Endothelial cell (in vitro differentiated cells): Measurements from ENCODE around the gene ALOX5AP. TPM values are rescaled to one million over a fixed set of nuclear protein-coding genes. Genes with fewer than 3 reads are reported as not detected.

Source experiments
- DNase-seq: peaks from one replicate; pipeline ENCODE4 v3.0.0; 2021; ENCODE audit warnings: low spot score
- H3K27ac Mint-ChIP-seq: one replicate; pipeline ENCODE4 v1.8.0; 2021; ENCODE audit warnings: mixed read lengths, inconsistent platforms; ENCODE audit not compliant: unreplicated experiment
- H3K27me3 Mint-ChIP-seq: one replicate; pipeline ENCODE4 v1.8.0; 2021; ENCODE audit warnings: mild to moderate bottlenecking, moderate library complexity, mixed read lengths, inconsistent platforms; ENCODE audit not compliant: unreplicated experiment
- H3K36me3 Mint-ChIP-seq: one replicate; pipeline ENCODE4 v1.8.0; 2021; ENCODE audit warnings: mild to moderate bottlenecking, low read depth, mixed read lengths, inconsistent platforms; ENCODE audit not compliant: unreplicated experiment
- H3K4me1 Mint-ChIP-seq: one replicate; pipeline ENCODE4 v1.8.0; 2021; ENCODE audit warnings: mild to moderate bottlenecking, mixed read lengths, inconsistent platforms; ENCODE audit not compliant: unreplicated experiment
- H3K4me3 Mint-ChIP-seq: one replicate; pipeline ENCODE4 v1.8.0; 2021; ENCODE audit warnings: mild to moderate bottlenecking, mixed read lengths, inconsistent platforms; ENCODE audit not compliant: unreplicated experiment
- H3K9me3 Mint-ChIP-seq: one replicate; pipeline ENCODE4 v1.8.0; 2021; ENCODE audit warnings: mixed read lengths, inconsistent platforms; ENCODE audit not compliant: unreplicated experiment
- total RNA-seq: library from RNA; stranded (reverse); fragmentation: NEBNext Ultra II Directional; extraction: Animal tissue kit (Norgen Biotek cat#: 25700); gene quantifications from one replicate; pipeline ENCODE4 v1.2.1, GENCODE V29; 2021; ENCODE audit not compliant: unreplicated experiment
- TF ChIP-seq, protein P1 (sequence below): fragments of 200-600 bp; sonication (generic); IDR thresholded peaks from one replicate; pipeline ENCODE4 v1.5.0; 2021; ENCODE audit warnings: antibody characterized with exemption; ENCODE audit not compliant: unreplicated experiment

Gene ALOX5AP
- total RNA-seq, 1 donor from 2014 or later = 1.9 TPM

DNA sequence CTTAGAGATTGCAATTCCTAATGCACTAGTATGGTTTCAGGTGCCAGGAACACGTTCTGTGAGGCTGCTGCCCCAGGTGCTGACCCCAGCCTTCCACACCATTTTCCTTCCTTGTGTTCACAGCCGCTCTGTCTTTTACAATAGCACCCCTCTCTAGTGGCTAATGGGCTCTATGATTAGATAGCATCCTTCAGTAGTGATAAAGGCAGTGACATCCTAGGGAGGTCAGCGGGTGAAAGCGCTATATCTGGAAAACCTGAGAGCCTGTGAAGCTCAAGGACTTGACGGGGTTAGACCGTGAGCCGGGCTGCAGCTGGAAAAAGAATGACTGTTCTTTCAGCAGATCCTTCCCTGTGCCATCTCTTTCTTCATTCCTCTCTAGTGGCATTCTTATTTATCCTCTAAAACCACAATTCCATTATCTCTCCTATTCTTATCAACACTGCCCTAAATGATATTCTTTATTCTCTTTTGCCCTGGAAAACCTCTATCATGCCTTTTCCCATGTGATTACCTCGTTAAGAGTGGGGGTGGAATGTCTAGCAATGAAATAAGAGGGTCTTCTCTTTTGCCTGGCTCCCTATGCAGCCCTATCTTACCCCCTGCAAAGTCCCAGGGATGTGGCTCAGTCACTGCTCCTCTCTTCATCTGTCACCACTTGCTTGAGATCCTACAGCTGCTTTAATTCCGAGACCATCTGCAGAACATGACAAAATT, 21.8 kb downstream of the ALOX5AP start:
- H3K4me1 Mint-ChIP-seq = peaks cover 3% of the 10 kb centered on the region
- no peak overlapping the region for H3K27ac Mint-ChIP-seq
- H3K4me3 Mint-ChIP-seq = no peak overlapping the region
- H3K9me3 Mint-ChIP-seq = no peaks in the 10 kb centered on the region
- peaks cover 1% of the 10 kb centered on the region for H3K27me3 Mint-ChIP-seq
- TF ChIP-seq, protein P1, sequence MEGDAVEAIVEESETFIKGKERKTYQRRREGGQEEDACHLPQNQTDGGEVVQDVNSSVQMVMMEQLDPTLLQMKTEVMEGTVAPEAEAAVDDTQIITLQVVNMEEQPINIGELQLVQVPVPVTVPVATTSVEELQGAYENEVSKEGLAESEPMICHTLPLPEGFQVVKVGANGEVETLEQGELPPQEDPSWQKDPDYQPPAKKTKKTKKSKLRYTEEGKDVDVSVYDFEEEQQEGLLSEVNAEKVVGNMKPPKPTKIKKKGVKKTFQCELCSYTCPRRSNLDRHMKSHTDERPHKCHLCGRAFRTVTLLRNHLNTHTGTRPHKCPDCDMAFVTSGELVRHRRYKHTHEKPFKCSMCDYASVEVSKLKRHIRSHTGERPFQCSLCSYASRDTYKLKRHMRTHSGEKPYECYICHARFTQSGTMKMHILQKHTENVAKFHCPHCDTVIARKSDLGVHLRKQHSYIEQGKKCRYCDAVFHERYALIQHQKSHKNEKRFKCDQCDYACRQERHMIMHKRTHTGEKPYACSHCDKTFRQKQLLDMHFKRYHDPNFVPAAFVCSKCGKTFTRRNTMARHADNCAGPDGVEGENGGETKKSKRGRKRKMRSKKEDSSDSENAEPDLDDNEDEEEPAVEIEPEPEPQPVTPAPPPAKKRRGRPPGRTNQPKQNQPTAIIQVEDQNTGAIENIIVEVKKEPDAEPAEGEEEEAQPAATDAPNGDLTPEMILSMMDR = no peak
- no peak for DNase-seq
- no peaks in the 10 kb centered on the region for H3K36me3 Mint-ChIP-seq

DNA sequence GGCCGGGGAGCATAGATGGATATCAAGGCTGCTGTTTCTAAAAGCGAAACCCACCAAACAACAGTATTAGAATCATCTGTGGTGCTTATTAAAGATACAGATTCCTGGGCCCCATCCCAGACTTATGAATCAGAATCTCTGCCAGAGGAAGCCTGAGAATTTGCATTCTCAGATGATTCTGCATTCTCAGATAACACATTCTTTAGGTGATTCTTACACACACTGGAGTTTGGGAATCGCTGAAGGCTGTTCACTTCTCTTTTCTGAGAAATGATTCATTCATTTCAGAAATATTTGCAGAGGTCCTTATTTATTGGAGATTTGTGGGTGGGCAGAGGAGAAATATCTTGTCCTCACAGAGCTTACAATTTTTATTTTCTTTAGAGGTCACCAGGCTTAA, 24.4 kb downstream of the ALOX5AP start:
- H3K4me3 Mint-ChIP-seq = no peak overlapping the region
- TF ChIP-seq, protein P1 = no peak
- DNase-seq = no peak
- no peaks in the 10 kb centered on the region for H3K36me3 Mint-ChIP-seq
- no peak overlapping the region for H3K27ac Mint-ChIP-seq
- peaks cover 1% of the 10 kb centered on the region for H3K27me3 Mint-ChIP-seq
- no peaks in the 10 kb centered on the region for H3K9me3 Mint-ChIP-seq
- H3K4me1 Mint-ChIP-seq = no peaks in the 10 kb centered on the region

DNA sequence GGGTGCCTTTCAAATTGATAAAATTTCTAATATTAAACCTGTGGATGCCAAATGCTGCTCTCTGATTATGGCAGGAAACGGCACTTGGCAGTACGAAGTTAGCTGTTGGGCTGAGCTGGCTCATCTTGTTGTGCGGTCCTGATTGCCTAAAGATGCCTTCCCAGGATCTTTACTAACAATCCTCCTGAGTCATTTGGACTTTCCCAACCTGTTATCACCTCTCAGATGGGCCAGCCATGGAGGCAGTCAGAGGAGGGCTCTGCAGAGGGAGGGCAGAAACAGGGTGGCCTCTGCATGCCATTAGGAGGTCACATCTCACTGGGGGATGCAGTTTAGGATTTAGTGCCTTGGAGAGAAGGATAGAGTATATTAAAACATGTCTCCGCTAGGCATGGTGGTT, 27.3 kb downstream of the ALOX5AP start:
- Mint-ChIP-seq H3K27me3 (peaks cover 2% of the 10 kb centered on the region), H3K9me3 (no peaks in the 10 kb centered on the region), H3K36me3 (no peaks in the 10 kb centered on the region), H3K4me3 (no peak overlapping the region), H3K4me1 (no peaks in the 10 kb centered on the region), H3K27ac (no peak overlapping the region)
- TF ChIP-seq, protein P1 = no peak
- no peak for DNase-seq

DNA sequence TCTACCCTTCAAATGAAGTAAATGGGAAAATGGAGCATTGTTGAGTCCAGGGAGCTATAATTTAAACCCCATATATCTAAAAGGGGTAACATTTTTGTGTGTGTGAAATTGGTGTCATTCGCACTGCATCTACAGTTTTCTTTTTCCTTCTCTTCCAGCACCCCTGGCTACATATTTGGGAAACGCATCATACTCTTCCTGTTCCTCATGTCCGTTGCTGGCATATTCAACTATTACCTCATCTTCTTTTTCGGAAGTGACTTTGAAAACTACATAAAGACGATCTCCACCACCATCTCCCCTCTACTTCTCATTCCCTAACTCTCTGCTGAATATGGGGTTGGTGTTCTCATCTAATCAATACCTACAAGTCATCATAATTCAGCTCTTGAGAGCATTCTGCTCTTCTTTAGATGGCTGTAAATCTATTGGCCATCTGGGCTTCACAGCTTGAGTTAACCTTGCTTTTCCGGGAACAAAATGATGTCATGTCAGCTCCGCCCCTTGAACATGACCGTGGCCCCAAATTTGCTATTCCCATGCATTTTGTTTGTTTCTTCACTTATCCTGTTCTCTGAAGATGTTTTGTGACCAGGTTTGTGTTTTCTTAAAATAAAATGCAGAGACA, 28.6 kb downstream of the ALOX5AP start:
- Mint-ChIP-seq H3K27me3 (peaks cover 1% of the 10 kb centered on the region), H3K9me3 (no peaks in the 10 kb centered on the region), H3K27ac (no peak overlapping the region), H3K36me3 (no peaks in the 10 kb centered on the region), H3K4me3 (no peak overlapping the region), H3K4me1 (no peaks in the 10 kb centered on the region)
- TF ChIP-seq, protein P1 = no peak
- DNase-seq = no peak

DNA sequence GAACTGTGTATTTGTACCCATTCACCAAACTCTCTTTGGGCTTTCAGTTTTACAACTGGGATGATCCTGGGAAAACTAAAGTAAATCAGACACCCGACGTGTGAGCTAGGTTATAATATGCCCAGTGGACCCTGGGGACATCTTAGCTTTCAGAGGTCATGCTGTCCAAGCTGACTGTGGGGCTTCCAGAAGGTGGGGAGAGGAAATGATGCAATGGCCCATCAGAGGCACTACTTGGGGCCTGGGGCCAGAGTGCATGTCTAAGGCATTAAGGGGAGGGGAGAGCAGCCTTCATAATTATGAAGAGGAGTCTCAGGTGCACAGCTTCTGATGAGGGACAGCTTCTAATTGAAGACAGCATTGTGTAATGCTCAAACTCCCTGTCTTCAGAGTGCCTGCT, 30.9 kb downstream of the ALOX5AP start:
- Mint-ChIP-seq H3K4me1 (no peaks in the 10 kb centered on the region), H3K4me3 (no peak overlapping the region), H3K27ac (no peak overlapping the region), H3K36me3 (no peaks in the 10 kb centered on the region), H3K27me3 (peaks cover 1% of the 10 kb centered on the region), H3K9me3 (no peaks in the 10 kb centered on the region)
- DNase-seq = no peak
- TF ChIP-seq, protein P1 = no peak
